AG04449 (cell line): ENCODE measurements around the gene CEP170.

Experiments
- CTCF ChIA-PET: fragments of 350-600 bp; formaldehyde crosslinking; extraction: SDS; loops from one replicate; lab custom pipeline; 2021; ENCODE audit warnings: antibody characterized with exemption; lab: Yijun Ruan, JAX
- POLR2A ChIA-PET: fragments of 400-600, 350-600 bp; formaldehyde crosslinking; extraction: SDS; loops from one replicate; lab custom pipeline; 2020; ENCODE audit warnings: antibody characterized with exemption, inconsistent platforms; lab: Yijun Ruan, JAX
- DNase-seq: peaks from one replicate; pipeline ENCODE4 v3.0.0-alpha.2; 2010; ENCODE audit warnings: low read depth, low spot score
- H3K4me3 ChIP-seq: 2 replicates; pipeline ENCODE4 v1.5.1; 2011; ENCODE audit warnings: low read depth, mild to moderate bottlenecking, control low read depth, low read length
- TF ChIP-seq, protein P1 (sequence below): IDR thresholded peaks from one replicate; pipeline ENCODE4 v1.5.1; 2011; ENCODE audit warnings: mild to moderate bottlenecking, moderate library complexity, low read length, control low read depth, inconsistent platforms; ENCODE audit not compliant: insufficient read depth; ENCODE audit errors: missing control alignments

CEP170 gene

DNA sequence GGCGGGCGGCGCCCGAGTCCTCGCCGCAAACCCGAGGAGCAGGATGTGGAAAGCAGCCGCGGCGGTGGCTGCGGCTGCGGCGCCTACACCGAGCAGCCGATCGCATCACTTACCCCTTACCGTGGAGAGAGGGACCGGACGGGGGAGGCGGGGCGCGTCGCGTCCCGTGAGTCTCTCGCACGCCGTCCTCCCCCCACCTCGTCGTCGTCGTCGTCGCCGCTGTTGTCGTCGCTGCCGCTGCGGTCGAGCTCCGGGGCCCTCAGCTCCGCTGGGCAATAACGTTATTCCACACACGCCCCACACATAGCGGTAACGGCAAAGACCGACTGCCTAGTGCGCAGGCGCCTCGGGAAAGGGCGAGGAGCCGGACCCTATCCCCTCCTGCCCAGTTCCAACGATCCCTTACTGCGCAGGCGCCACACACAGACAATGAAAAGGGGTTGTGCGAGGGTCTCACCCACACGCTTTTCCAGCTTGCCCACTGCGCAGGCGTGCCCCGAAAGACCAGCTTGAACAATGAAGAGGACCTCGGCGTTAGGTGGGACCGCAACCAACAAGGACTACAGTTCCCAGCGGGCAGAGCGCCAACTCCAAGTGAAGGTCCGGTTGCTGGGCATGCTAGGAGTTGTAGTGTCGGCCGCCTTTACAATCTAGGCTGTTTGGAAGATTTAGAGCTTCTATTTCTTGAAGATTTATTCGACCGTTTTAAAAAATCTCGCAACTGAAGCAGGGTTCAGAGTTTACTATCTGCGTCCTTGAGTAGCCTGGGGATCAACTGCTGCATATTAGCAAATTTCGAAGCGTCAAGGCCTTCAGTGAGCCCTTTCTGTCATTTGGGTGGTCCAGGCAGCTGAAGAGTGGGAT, at the start of gene CEP170:
Gene CEP170, minus strand, starts transcription at position 355 of the 864 bp plus-strand sequence. CDS start 30,001 bp downstream, outside the sequence.
- peak; percentile 73 for DNase-seq
- POLR2A ChIA-PET = interaction anchor here (0.6 to 2.9 kb wide), 7 partner anchors 10 to 50 kb away, joined by 3 to 12 read pairs (median 4); no protein-coding TSS in a partner anchor
- TF ChIP-seq, protein P1, sequence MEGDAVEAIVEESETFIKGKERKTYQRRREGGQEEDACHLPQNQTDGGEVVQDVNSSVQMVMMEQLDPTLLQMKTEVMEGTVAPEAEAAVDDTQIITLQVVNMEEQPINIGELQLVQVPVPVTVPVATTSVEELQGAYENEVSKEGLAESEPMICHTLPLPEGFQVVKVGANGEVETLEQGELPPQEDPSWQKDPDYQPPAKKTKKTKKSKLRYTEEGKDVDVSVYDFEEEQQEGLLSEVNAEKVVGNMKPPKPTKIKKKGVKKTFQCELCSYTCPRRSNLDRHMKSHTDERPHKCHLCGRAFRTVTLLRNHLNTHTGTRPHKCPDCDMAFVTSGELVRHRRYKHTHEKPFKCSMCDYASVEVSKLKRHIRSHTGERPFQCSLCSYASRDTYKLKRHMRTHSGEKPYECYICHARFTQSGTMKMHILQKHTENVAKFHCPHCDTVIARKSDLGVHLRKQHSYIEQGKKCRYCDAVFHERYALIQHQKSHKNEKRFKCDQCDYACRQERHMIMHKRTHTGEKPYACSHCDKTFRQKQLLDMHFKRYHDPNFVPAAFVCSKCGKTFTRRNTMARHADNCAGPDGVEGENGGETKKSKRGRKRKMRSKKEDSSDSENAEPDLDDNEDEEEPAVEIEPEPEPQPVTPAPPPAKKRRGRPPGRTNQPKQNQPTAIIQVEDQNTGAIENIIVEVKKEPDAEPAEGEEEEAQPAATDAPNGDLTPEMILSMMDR = no peak
- peak within 1 kb of the TSS; percentile 88 for H3K4me3 ChIP-seq
- CTCF ChIA-PET = interaction anchor here (1.0 to 2.4 kb wide), 4 partner anchors 8 to 15 kb away, joined by 3 to 11 read pairs (median 4); no protein-coding TSS in a partner anchor

DNA sequence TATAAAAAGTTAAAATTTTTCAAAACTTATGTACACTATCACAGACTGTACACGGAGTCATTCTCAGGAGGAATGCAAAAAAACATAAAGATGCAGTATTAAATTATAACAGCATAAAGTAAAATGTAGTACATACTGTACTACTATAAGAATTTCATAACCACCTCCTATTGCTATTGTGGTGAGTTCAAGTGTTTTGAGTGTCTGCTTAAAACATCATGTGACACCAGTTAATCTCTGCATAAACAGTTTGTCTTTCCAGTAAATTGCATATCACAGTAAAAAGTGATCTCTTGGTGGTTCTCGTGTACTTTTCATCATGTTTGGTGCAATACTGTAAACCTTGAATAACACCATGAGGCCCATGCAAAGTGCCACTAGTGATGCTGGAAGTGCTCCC, 46.0 kb upstream of the CEP170 start:
- no peak for DNase-seq
- ChIA-PET CTCF (no interaction called here), POLR2A (no interaction called here)
- TF ChIP-seq, protein P1 = no peak
- no peak overlapping the region for H3K4me3 ChIP-seq

DNA sequence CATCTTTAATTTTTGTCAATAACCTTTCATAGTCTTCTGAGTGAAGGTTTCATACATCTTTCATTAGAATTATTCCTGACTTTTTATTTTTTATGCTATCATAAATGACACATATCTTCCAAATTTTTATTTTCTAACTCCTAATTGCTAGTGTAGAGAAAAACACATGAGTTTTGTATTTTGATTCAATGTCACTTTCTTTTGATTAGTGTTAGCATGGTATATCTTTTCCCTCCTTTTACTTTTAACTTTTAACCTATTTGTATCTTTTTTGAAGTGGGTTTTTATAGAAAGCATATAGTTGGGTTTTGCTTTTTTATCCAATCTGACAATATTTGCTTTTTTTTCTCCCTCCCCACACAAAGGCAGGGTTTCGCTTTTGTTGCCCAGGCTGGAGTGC, 44.0 kb upstream of the CEP170 start:
- no peak overlapping the region for H3K4me3 ChIP-seq
- TF ChIP-seq, protein P1 = no peak
- ChIA-PET POLR2A (interaction anchor here (0.6 kb wide), 1 partner anchor 44 kb away, joined by 3 read pairs; the partner anchor contains the start of gene CEP170), CTCF (no interaction called here)
- no peak for DNase-seq

DNA sequence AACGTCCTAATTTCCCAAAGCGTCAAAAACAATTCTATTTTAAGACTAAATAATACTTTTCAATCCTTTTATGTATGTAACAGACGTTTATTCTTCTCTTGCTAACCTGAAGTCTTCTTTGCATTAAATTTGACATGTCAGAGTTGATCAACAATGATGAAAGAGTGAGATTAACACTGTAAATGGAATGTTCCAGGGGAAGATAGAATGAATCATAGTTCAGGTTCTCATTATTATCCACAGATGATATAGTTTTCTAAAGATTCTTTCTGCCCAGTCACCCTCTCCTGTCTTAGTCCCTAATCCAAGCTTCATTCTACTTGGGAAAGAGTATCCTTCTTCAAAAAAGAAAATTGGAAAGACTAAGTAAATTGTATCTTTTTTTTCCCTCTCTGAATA, 39.6 kb upstream of the CEP170 start:
- CTCF ChIA-PET = interaction anchor here (1.0 kb wide), 1 partner anchor 30 kb away, joined by 3 read pairs; no protein-coding TSS in a partner anchor
- POLR2A ChIA-PET = no interaction called here
- TF ChIP-seq, protein P1 = no peak
- DNase-seq = no peak
- no peak overlapping the region for H3K4me3 ChIP-seq

DNA sequence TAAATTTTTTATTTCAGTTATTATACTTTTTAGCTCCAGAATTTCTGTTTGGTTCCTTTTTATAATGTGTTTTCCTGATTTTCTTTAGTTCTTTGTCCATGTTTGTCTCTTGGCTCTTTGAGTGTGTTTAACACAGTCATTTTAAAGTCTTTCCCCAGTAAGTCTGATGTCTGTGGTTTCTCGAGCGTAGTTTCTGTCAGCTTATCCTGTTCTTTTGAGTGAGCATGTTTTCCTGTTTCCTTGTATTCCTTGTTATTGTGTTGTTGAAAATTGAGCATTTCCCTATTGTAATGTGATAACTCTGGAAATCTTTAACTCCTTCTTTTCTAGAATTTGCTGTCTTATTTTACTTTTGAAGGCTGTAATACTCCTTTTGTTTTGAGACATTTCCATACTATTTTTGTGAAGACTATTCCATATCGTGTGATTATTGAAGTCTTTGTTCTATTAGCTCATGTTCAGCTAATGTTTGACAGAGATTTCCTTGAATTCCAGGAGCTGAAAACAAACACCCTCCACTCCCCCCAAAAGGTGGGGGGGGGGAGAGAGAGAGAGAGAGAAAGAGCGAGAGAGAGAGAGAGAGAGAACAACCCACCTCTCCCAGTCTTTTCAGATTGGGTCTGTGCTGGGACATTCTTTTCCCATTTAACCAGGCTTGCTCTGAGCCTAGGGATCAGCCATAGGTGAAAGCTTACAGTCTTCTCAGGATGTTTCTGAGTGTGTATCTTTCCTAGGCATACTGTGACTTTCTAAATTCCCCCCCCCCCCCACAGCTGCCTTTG, 39.1 kb upstream of the CEP170 start:
- DNase-seq = no peak
- ChIA-PET CTCF (interaction anchor here (1.0 kb wide), 1 partner anchor 30 kb away, joined by 3 read pairs; no protein-coding TSS in a partner anchor), POLR2A (no interaction called here)
- TF ChIP-seq, protein P1 = no peak
- H3K4me3 ChIP-seq = no peak overlapping the region
